OCI-LY7 (cell line): ENCODE measurements around the gene PPP1R9B.

Source experiments
- CTCF ChIP-seq: fragments of 200-600 bp; sonication (generic); conservative IDR thresholded peaks from 2 replicates; pipeline ENCODE4 v1.5.1; 2014; ENCODE audit warnings: mild to moderate bottlenecking, antibody characterized with exemption, low read length, moderate library complexity, mixed read lengths
- EZH2phosphoT487 ChIP-seq: fragments of 200-600 bp; sonication (generic); IDR thresholded peaks from 2 replicates; pipeline ENCODE4 v1.6.1; 2018; ENCODE audit warnings: low read depth, borderline replicate concordance, mild to moderate bottlenecking, mixed run types, antibody characterized with exemption, low read length, moderate library complexity, mixed read lengths

GRCh38 chr17:50196826-50197225, 46.3 kb upstream of the PPP1R9B start:
- no peak for TF ChIP-seq EZH2phosphoT487
- no peak for TF ChIP-seq CTCF
